Measurements from ENCODE around the gene DPP9.
A peak's percentile ranks its signal among the peaks of the same experiment; 100 is the strongest.

The DPP9 gene

DNA sequence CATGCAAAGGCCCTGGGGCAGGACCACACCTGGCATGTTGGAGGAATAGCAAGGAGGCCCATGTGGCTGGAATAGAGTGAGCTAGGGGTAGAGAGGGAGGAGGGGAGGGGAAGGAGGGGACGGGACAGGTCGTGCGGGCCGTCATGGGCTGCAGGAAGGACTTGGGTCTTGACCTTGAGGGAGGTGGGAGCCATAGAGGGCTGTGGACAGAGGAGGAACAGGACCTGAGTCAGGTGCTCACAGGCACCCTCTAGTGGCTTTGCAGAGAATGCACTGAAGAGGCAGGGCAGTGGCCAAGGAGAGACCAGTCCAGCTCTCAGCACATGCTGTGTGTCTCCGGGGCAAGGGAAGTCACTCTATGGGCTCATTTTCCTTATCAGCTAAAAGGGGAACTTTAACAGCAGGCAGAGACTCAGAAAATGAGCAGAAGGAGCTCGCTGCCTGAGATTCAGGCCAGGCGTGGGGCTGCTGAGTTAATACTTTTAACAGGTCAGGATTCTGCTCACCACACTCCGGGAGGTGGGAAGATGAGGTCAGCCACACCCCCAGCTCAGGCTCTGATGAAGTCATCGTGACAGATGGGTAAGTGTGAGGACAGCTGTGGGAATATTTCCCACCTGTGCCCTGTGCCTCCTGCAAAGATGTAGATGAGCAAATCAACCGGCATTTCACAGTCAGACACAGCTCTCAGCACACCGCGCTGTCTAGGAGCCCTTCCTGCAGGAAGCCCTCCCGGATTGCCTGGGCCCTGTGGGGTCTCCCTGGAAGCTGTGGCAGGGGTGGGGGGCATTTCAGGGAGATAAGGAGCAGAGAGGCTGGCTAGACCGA, 90.3 kb downstream of the DPP9 start:
- TF ChIP-seq, protein P1, sequence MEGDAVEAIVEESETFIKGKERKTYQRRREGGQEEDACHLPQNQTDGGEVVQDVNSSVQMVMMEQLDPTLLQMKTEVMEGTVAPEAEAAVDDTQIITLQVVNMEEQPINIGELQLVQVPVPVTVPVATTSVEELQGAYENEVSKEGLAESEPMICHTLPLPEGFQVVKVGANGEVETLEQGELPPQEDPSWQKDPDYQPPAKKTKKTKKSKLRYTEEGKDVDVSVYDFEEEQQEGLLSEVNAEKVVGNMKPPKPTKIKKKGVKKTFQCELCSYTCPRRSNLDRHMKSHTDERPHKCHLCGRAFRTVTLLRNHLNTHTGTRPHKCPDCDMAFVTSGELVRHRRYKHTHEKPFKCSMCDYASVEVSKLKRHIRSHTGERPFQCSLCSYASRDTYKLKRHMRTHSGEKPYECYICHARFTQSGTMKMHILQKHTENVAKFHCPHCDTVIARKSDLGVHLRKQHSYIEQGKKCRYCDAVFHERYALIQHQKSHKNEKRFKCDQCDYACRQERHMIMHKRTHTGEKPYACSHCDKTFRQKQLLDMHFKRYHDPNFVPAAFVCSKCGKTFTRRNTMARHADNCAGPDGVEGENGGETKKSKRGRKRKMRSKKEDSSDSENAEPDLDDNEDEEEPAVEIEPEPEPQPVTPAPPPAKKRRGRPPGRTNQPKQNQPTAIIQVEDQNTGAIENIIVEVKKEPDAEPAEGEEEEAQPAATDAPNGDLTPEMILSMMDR (conservative IDR thresholded peaks at IDR 0.05; ENCODE audit: low read length) = peak; percentile 81
- H3K4me3 ChIP-seq (ENCODE audit: low read length) = no peak overlapping the region
- DNase-seq (ENCODE audit: low read depth) = peak; percentile 56
